ENCODE measurements around the gene EPS15.
"Not testable (repeated sequence)": the region's sequence is repeated elsewhere in the genome, so short reads cannot be mapped to it uniquely, and the experiment has no call there.

GRCh38 chr1:51390641-51391040, 128.4 kb downstream of the EPS15 start:
- not testable (repeated sequence) for TF ChIP-seq CTCF, POLR2A (IDR thresholded peaks at IDR 0.05)
